ENCODE data around the gene SEMA3A. TPM values are rescaled to one million over a fixed set of nuclear protein-coding genes. Genes with fewer than 3 reads are reported as not detected.
"Not testable (repeated sequence)": the region's sequence is repeated elsewhere in the genome, so short reads cannot be mapped to it uniquely, and the experiment has no call there.

The SEMA3A gene
- total RNA-seq, 2 experiments from 2014 or later = 1.2 to 1.7 TPM

DNA sequence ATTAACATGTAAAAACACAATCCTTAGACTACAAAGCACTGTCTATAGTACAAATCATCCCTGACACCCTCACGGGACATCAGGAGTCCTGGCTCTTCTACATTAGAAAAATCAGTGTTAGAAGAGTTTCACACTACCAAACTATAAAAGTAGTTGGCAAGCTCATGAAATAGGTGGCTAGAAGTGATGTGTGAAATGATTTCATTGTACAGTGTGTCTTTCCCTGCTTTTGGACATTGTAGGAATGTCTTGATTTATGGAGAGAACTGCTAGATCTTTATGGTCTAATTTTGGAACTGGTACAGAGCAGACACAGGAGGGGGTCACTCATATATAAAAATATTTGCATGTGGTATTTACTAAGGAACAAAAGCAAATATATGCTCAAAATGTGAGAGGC, 33.2 kb downstream of the SEMA3A start:
- H3K4me3 Mint-ChIP-seq = no peak overlapping the region
- intact Hi-C loops (cut with micrococcal nuclease) = no loop called here
- H3K27me3 Mint-ChIP-seq = no peaks in the 10 kb centered on the region
- TF ChIP-seq, protein P1, sequence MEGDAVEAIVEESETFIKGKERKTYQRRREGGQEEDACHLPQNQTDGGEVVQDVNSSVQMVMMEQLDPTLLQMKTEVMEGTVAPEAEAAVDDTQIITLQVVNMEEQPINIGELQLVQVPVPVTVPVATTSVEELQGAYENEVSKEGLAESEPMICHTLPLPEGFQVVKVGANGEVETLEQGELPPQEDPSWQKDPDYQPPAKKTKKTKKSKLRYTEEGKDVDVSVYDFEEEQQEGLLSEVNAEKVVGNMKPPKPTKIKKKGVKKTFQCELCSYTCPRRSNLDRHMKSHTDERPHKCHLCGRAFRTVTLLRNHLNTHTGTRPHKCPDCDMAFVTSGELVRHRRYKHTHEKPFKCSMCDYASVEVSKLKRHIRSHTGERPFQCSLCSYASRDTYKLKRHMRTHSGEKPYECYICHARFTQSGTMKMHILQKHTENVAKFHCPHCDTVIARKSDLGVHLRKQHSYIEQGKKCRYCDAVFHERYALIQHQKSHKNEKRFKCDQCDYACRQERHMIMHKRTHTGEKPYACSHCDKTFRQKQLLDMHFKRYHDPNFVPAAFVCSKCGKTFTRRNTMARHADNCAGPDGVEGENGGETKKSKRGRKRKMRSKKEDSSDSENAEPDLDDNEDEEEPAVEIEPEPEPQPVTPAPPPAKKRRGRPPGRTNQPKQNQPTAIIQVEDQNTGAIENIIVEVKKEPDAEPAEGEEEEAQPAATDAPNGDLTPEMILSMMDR (IDR thresholded peaks at IDR 0.05) = no peak
- H3K27ac Mint-ChIP-seq = no peak overlapping the region
- no peak for ATAC-seq
- H3K4me1 Mint-ChIP-seq (ENCODE audit: low read depth) = no peaks in the 10 kb centered on the region
- no peak for DNase-seq
- ChIA-PET POLR2A (no interaction called here), CTCF (no interaction called here)
- no peaks in the 10 kb centered on the region for H3K9me3 Mint-ChIP-seq
- H3K36me3 Mint-ChIP-seq (ENCODE audit: low read depth) = no peaks in the 10 kb centered on the region

DNA sequence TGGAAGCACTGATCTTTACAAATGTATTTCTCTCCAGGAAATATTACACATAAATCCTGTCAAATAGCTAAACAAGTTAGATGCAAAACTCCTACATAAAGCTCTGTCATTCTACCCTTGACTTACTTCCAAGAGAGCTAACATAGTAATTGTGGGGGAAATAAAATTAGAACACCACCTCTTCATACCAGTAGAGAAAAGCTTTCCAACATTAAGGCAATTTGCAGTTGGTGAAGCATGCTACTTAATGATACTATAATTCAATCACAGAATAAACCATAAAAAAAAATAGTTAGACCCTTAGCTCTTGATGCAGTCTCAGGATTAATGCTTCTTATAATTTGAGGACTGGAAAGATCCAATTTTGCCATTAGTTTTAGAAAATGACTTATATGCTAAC, 35.2 kb downstream of the SEMA3A start:
- Mint-ChIP-seq H3K4me1 (ENCODE audit: low read depth) (no peaks in the 10 kb centered on the region), H3K4me3 (no peak overlapping the region), H3K36me3 (ENCODE audit: low read depth) (no peaks in the 10 kb centered on the region), H3K27me3 (no peaks in the 10 kb centered on the region), H3K27ac (no peak overlapping the region), H3K9me3 (no peaks in the 10 kb centered on the region)
- ATAC-seq (no peak), DNase-seq (no peak)
- intact Hi-C loops (cut with micrococcal nuclease) = no loop called here
- POLR2A ChIA-PET = no interaction called here
- TF ChIP-seq, protein P1 (IDR thresholded peaks at IDR 0.05) = no peak
- CTCF ChIA-PET = no interaction called here

DNA sequence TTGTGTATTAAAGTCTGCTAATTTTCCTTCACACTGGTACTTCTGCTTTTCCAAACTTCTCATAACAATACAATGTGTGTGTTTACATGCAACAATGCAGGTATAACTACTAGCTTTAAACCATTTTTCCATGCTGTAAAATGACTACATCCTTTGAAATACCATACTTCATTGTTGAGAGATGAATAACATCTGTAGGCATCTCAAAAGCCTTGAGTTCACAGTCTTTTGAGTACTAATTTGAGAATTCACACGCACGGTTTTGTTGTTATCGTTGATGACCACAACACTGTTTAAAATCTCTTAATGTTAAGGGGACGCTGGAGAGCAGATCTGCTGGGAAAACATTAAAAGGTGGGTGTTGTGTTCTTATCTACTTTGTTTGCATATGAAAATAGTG, 37.4 kb downstream of the SEMA3A start:
- Mint-ChIP-seq H3K4me3 (no peak overlapping the region), H3K4me1 (ENCODE audit: low read depth) (no peaks in the 10 kb centered on the region), H3K36me3 (ENCODE audit: low read depth) (no peaks in the 10 kb centered on the region), H3K27me3 (no peaks in the 10 kb centered on the region), H3K27ac (no peak overlapping the region), H3K9me3 (no peaks in the 10 kb centered on the region)
- CTCF ChIA-PET = no interaction called here
- no peak for DNase-seq
- TF ChIP-seq, protein P1 (IDR thresholded peaks at IDR 0.05) = no peak
- no peak for ATAC-seq
- intact Hi-C loops (cut with micrococcal nuclease) = no loop called here
- POLR2A ChIA-PET = no interaction called here

DNA sequence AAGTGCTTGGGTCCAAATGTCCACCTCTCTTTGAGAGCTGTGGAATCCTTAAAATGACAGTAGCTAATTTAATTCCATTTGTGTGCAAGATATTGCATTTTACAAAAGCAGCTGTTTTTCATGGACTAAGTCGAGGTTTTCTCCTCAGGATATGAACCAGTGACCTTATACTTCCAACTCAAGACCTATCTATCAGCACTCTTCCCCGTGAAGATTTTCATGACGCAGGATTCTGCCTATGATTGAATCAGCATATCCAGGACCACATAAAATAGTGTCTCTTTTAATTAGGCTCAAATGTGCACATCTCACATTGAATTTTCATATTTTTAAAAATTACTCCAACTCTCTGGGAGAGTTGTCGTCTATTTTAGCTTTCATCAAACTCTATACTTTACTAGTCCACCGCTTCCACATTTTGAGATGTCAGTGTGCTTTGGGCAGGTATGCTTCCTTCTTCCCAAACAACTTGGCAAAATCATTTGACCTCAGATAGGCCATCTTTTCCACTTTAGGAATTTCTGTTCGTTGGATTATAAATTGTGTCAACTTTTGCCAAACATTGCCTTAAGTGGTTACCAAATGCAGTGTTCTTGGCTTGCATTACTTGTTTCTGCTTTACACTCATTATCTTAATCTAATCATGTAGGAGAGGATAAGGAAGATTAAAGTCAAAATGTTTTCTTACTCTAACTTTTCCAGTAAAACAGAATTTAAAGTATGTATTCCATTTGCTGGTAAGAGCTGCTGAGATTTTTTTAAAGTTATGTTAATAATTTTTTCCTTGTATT, 39.4 kb downstream of the SEMA3A start:
- no peak overlapping the region for H3K27ac Mint-ChIP-seq
- ATAC-seq = no peak
- TF ChIP-seq, protein P1 (IDR thresholded peaks at IDR 0.05) = no peak
- H3K4me3 Mint-ChIP-seq = no peak overlapping the region
- CTCF ChIA-PET = no interaction called here
- intact Hi-C loops (cut with micrococcal nuclease) = no loop called here
- POLR2A ChIA-PET = no interaction called here
- no peaks in the 10 kb centered on the region for H3K36me3 Mint-ChIP-seq (ENCODE audit: low read depth)
- no peak for DNase-seq
- H3K27me3 Mint-ChIP-seq = no peaks in the 10 kb centered on the region
- H3K9me3 Mint-ChIP-seq = no peaks in the 10 kb centered on the region
- no peaks in the 10 kb centered on the region for H3K4me1 Mint-ChIP-seq (ENCODE audit: low read depth)

DNA sequence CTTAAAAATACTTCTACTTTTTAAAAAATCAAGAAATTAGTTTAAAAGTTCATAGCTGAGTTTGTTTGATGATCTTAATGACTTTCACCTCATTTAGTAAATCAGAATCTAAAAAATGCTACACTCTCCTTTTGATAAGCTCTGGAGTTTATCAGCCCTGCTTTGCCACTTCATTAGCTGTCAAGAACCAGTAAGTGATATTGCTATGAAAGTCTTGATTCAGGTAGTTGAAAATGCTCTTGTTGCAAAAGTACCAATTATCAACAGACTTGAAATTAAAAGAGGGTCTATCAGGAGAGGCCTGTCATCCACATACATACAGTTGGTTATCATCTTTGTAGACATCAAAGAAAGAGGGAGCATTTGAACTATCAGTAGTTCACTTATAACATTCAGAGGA, 41.6 kb downstream of the SEMA3A start:
- no peak overlapping the region for H3K4me3 Mint-ChIP-seq
- intact Hi-C loops (cut with micrococcal nuclease) = no loop called here
- H3K27ac Mint-ChIP-seq = no peak overlapping the region
- no peaks in the 10 kb centered on the region for H3K27me3 Mint-ChIP-seq
- no peaks in the 10 kb centered on the region for H3K9me3 Mint-ChIP-seq
- CTCF ChIA-PET = no interaction called here
- TF ChIP-seq, protein P1 (IDR thresholded peaks at IDR 0.05) = no peak
- POLR2A ChIA-PET = no interaction called here
- H3K36me3 Mint-ChIP-seq (ENCODE audit: low read depth) = no peaks in the 10 kb centered on the region
- H3K4me1 Mint-ChIP-seq (ENCODE audit: low read depth) = no peaks in the 10 kb centered on the region
- ATAC-seq = no peak
- DNase-seq = no peak

DNA sequence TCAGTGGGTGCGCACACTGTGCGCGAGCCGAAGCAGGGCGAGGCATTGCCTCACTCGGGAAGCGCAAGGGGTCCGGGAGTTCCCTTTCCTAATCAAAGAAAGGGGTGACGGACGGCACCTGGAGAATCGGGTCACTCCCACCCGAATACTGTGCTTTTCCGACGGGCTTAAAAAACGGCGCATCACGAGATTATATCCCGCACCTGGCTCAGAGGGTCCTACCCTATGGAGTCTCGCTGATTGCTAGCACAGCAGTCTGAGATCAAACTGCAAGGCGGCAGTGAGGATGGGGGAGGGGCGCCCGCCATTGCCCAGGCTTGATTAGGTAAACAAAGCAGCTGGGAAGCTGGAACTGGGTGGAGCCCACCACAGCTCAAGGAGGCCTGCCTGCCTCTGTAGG, 44.2 kb downstream of the SEMA3A start:
- POLR2A ChIA-PET; H3K36me3 Mint-ChIP-seq (ENCODE audit: low read depth); H3K4me1 Mint-ChIP-seq (ENCODE audit: low read depth); H3K27me3 Mint-ChIP-seq; ATAC-seq; H3K9me3 Mint-ChIP-seq; CTCF ChIA-PET; intact Hi-C loops (cut with micrococcal nuclease); DNase-seq; H3K4me3 Mint-ChIP-seq; H3K27ac Mint-ChIP-seq: not testable (repeated sequence)
